Activated CD4-positive, alpha-beta T cell treated with anti-CD3 and anti-CD28 coated beads for 48 hours (primary cell): ENCODE data around the gene TRMT6.

Source experiments
- DNase-seq: peaks from one replicate; pipeline ENCODE4 v3.0.0-alpha.2; 2020

Gene TRMT6, protein sequence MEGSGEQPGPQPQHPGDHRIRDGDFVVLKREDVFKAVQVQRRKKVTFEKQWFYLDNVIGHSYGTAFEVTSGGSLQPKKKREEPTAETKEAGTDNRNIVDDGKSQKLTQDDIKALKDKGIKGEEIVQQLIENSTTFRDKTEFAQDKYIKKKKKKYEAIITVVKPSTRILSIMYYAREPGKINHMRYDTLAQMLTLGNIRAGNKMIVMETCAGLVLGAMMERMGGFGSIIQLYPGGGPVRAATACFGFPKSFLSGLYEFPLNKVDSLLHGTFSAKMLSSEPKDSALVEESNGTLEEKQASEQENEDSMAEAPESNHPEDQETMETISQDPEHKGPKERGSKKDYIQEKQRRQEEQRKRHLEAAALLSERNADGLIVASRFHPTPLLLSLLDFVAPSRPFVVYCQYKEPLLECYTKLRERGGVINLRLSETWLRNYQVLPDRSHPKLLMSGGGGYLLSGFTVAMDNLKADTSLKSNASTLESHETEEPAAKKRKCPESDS

DNA sequence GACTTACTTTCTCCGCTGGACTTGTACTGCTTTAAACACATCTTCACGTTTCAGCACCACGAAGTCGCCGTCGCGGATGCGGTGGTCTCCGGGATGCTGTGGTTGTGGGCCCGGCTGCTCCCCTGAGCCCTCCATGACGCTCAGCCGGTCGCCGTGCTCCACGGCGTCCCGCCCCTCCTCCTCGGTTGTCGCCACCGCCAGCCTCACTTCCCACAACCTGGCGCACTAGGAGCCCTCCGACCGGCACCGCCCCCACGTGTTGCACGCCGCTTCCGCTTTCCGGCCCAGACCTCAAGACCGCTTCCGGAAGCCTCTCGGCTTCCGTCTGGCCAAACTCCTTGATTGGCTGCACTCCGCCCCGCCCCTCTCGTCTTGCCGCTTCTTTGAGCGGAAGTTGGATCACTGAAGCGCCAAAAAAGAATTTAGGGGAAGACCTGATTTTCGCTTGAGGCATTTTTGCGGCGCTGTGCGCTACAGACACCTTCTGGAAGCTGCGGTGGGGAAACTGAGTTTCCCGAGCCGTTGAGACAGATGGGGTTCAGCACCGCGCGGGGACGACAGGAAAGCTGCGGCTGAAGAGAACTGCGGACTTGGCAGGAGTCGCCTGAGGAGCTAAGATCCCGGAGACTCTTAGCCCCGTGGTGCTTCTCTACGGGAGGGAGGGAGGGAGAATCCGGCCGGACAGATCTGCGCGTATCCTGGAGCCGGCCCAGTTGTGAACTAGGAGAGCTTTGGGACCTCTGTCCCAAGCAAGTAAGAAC, at the start of gene TRMT6, which contains the start of gene MCM8:
TSS of gene TRMT6 (minus strand) at position 263 of the 761 bp plus-strand sequence. CDS start at position 135, 128 bp downstream.
TSS of gene MCM8 (plus strand) at position 382 of the 761 bp plus-strand sequence. CDS start 1,364 bp downstream, outside the sequence.
- DNase-seq: peak; percentile 98

DNA sequence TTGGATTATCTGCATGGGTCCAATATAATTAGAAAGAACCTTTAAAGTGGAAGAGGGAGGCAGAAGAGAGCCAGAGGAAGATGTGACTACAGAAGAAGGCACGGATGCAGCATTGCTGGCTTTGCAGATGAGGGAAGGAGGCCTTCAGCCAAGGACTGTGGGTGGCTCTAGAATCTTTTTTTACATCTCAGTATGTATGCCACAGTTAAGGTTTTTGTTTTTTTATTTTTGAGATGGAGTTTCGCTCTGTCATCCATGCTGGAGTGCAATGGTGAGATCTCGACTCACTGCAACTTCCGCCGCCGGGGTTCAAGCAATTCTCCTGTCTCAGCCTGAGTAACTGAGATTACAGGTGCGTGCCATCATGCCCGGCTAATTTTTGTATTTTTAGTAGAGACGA, 49.5 kb upstream of the TRMT6 start:
- no peak for DNase-seq

DNA sequence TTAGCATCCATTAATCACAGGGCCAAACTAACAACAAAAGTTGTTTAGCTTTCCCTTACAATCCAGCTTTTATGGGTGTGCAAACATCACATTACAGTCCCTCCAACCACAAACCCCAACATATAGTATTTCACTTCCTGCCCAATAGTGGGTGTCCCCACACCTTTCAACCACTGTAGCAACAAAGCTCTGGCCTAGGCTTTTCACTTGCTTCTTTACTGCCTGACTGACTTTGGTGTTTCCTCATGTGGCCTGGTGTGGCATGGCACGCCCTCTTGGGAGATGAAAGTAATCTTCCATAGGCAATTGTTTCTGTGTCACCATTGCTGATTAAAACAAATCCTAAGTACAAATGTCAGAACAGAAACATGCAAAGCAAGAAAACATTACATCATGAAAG, 46.4 kb upstream of the TRMT6 start:
- DNase-seq: peak; percentile 36

DNA sequence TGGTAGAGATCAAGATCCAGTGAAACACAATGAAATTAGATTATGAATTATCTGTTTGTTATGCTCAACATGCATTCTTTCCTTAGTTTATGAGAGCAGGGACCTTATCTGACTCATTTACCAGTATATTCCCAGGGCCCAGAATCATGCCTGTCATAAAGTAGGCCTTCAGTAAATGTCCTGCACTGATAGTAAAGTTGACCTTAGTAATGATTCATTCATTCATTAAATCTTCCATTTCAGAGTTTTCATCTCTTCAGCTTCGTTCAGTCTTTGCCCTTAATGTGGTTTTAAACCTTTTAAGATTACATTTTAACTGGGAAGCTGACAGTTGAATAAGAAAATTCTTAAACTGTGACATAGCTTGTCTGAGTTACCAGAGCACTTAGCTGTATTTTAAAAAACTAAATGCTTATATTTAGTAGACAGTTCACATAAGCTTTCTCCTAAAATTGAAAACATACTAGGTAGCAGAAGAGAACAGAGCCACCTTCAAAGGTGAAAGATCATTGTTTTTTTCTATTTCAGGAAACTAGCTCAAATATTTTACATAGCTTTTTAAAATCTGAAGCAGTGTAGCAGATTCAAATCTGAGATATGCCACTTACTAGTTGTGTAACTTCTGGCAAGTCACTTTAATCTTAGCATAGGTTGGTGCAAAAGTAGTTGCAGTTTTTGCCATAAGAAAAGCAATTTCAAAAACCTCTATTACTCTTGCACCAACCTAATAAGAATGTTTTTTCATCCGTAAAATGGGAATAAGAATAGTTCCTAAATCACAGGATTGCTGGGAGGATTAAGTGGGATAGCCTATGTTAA, 41.5 kb upstream of the TRMT6 start:
- DNase-seq: no peak

DNA sequence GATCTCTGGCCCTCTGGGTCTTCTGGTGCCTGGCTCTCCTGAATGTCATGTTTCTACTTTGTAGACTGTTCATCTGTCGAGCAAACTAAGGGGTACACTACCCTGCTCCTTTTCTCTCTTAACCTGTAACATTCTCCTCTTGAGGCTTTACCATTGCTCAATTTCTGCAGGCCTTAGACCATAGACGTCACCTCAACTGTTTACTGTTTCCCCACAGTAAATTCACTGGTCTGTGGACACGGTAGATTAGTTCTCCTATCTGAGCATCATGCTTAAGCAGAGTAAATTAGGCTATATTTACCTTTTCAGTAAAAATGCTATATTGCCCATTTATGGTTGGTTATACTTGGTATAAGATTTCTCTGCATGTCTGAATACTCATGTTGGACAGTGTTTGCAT, 40.6 kb upstream of the TRMT6 start:
- no peak for DNase-seq

DNA sequence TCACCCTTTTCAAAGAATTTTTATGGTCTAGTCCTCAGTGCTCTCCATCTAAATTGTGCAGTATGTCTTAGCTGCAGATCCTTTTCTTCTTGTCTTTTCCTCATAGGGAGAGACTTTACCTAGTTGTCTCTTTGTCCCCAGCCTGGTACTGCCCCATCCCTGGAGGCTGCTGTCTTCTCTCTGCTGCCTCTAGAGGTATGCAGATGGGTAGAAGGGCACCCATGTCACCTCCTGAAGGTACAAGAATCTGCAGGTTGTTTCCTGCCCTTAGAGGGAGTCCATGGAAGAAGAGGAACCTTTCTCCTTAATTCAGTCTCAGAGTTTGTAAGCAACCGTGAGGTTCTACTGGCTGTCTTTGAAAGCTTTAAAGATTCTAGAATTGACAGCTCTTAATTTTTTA, 39.2 kb upstream of the TRMT6 start:
- DNase-seq: no peak

DNA sequence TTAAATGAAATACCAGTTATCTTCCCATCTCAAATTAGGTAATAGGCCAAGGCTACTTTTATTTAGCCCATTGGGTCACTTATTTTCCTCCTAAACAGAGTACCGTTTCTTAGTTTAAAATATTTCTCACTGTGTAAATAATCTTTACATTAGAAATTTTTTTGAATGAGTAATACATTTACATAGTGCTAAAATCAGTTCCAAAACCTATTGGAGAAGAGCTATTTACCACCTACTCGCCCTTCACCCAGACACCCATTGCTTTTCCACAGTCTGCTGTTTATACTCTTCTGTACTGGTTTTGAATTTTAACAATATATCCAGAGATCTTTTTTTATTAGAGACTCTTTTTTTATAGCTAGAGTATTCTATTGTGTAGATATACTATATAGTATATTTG, 37.0 kb upstream of the TRMT6 start:
- DNase-seq: no peak

DNA sequence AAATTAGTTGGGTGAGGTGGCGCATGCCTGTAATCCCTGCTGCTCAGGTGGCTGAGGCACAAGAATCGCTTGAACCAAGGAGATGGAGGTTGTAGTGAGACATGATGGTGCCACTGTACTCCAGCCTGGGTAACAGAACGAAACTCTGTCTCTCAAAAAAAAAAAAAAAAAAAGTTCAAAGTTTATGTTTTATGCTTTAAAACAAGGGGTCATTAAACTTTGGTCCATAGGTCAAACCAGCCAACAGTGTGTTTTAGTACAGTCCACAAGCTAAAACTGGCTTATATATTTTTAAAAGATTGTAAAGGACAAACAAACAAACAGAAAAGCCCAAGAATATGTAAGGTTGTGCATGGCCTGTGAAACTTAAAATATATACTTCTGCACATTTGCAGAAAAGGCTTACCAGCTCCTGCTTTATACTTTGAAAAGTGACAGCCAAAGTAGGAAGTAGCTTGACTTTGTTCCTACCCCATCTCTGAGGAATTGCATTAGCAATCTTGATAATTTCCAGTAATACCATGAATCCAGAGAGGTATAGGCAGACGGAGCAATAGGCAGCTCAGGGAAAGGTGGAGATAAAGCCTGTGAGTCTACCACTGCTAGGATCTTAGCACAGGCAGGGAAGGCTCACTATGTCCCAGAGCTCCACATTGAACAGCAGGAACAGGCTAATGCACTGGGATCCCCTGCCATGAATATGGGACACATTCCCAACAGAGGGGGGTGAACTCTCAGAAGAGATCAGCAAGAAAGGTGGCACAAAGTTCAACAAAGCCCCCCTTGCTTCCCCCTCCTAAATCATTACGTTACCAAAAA, 30.6 kb upstream of the TRMT6 start:
- DNase-seq: no peak

DNA sequence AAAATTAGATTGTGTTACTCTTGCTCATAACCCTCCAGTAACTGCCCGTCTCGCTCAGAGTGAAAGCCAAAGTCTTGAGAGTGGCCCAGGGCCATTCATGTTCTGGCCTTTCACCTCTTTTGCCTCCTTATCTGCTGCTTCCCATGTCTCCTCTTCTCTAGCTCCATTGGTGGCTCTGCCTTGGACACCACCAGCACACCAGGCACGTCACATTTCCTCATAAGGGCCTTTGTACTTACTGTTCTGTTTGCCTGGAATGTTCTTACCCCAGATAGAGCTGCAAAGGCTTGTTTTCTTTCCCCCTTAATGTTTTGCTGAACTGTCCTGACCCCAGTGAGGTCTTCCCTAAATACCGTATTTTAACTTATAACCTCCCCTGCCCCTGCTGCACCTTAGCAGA, 29.5 kb upstream of the TRMT6 start:
- DNase-seq: no peak

DNA sequence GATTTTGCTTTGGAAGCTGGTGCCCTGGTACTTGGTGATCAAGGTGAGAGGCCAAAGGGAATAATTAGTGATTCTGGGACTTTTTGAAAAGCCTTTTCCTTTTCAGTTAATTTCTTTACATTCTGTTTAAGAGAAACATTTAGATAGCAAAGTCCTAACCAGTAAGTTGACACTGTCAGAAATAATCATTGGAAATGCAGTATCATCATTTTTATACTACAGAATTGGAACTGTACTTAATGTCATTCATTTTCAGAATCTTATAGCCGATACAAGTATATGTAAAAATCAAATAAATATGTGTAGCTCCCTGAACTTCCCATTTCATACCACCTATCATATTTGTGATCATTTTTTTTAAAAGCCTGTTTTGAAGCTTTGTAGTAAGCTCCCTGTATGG, 27.6 kb upstream of the TRMT6 start:
- DNase-seq: no peak

DNA sequence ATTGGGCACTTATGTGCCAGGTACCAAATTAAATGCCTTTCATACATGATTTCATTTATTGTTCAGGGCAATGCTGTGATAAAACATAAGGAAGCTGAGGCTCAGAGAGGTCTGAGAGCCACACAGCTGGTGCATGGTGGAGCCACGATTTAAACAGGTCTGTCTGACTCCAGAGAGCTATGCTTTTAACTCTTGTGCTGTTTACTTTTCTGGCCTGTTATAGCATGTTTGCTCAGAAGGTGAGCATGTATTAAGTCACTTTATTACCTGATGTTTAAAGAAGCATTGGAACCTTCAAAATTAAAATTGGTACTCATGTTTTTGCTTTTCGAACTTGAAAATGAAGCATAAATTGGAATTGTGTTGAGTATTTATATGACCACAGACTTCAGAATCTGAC, 26.9 kb upstream of the TRMT6 start:
- DNase-seq: no peak

DNA sequence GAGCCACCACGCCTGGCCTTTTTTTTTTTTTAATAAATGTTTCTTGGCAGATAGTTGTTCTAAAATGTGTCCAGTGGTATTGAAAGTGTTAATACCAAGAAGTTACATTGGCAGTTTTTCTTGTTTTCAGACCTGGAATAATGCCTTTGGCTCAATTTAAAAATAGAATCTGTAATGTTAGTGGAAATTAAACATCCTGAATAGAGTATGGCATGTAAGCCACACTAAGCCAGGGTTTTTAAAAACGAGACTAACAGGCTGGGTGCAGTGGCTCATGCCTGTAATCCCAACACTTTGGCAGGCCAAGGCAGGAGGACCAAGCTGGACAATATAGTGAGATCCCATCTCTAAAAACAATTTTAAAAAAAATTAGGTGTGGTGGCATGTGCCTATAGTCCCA, 25.4 kb upstream of the TRMT6 start:
- DNase-seq: no peak

DNA sequence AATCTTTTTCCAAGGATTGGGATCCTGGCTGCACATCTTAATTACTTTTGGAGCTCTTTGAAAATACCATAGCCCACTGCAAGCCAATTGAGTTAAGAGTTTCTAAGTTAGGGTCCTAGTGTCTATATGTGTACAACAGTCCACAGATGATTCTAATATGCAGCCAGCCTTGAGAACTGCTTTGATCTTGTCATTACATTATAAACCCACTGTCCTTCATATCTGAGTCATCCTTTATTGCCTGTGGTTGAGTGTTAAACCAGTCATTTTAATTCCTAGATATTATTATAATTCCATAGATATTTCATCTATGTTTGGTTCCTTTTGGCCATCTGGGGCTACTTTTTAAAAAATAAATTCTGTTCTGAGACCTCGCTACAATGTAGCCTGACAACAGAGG, 24.2 kb upstream of the TRMT6 start:
- DNase-seq: no peak

DNA sequence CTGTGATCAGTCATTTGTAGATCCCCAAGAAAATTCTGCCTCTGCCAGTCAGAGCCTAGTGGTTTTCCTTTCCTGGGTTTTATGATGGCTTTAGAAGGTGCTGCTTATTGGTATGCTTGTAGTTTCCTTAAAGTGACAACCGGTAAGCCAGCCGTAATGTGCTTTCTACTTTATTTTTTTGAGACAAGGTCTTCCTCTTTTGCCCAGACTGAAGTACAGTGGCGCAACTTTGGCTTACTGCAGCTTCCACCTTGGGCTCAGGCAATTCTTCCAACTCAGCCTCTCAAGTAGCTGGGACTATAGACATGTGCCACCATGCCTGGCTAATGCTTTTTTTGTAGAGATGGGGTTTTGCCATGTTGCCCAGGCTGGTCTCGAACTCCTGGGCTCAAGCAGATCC, 23.6 kb upstream of the TRMT6 start:
- no peak for DNase-seq

DNA sequence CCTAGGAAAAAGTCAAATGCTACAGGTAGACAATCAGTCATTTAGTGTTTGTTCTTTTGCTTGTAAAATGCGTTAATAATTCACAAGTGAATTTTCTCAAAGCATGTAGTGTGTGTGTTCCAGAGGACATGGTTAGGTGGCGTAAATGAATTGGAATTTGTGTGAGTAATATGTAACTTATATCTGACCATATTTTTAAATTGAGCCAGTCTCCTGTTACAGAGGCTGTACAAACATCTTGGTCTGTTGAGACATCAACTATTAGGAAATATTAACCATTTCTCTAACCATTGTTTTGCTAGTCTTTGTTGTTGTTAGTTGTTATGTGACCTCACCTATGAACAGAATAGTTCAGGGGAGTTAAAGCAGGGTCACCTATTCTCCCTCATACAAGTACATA, 22.8 kb upstream of the TRMT6 start:
- no peak for DNase-seq

DNA sequence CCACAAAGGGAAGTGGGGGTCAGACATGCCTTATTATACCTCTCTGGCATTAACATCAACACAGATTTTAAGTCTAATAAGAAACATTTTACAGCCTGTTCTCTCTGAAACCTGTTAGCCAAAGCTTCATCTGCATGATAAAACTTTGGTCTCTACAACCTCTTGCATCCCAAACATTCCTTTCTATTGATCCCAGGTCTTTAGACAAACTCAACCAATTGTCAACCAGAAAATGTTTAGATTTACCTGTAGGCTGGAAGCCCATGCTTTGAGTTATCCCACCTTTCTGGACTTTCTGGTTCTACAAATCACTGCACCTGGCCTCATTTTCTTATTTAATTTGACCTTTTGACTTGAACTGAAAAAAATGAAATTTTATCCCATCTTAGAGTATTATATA, 20.9 kb upstream of the TRMT6 start:
- DNase-seq: no peak

DNA sequence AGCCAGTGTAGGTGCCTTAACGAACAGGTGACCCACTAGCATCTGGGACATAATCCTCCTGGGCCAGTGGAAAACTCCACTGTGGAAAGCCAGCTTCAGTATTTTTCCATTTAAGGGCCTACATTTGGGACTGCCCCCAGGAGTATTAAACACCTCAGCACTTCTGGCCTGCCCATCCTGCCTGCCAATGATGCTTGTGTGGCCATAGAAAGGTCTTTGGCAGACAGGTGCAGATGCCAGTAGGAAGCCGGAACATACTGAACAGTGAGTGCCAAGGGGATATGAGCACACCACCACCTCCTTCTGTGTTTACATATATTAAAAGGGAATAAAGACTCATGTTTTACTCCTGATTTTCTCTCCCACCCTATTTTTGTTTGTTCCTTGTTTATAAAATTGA, 20.0 kb upstream of the TRMT6 start:
- no peak for DNase-seq

DNA sequence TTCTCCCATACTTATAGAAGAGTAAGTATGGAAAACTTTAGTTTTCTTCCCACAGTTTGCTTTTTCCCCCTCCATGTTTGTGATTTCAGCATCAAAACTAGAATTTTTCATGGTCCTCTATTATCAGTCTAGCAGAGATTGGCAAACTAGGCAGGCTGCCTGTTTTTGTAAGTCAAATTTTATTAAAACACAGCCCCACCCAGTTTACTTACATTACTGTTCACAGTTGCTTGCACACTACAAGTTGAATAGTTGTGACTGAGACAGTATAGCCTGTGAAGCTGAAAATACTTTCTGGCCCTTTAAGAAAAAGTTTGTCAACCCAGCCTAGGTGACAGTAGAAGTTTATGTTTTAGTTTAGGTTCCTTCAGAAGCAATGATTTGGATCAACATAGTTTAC, 19.6 kb upstream of the TRMT6 start:
- DNase-seq: no peak

DNA sequence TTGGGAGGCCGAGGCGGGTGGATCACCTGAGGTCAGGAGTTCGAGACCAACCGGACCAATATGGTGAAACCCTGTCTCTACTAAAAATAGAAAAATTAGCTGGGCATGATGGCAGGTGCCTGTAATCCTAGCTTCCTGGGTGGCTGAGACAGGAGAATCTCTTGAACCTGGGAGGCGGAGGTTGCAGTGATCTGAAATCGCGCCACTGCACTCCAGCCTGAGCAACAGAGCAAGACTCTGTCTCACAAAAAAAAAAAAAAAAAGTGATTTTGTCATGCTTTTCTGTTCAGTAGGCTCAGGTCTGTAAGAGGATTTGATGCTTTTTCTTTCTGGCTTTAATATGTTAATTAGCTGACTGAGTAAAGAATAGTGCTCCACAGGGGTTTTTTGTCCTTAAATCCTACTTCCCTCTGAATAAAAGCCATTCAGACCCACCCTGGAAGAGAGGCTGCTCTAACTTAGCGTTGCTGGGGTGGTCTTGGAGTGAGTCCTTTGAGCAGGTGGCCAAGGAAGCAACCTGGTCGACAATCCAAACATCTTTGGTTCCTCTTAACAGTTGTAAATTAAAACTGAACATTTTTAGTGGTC, 19.1 kb upstream of the TRMT6 start:
- DNase-seq: no peak

DNA sequence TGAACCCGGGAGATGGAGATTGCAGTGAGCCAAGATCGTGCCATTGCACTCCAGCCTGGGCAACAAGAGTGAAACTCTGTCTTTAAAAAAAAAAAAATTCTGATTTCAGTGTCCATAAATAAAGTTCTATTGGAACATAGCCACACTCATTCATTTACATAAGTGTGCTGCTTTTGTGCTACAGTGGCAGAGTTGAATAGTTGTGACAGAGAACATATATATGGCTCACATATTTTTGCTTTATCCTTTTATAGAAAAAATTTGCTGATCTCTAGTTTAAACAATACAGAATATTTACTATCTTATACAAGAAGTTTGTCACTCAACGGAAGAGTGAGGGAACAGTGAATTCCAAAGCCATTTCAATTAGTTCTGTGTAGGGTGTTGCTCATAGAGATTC, 18.1 kb upstream of the TRMT6 start:
- no peak for DNase-seq

DNA sequence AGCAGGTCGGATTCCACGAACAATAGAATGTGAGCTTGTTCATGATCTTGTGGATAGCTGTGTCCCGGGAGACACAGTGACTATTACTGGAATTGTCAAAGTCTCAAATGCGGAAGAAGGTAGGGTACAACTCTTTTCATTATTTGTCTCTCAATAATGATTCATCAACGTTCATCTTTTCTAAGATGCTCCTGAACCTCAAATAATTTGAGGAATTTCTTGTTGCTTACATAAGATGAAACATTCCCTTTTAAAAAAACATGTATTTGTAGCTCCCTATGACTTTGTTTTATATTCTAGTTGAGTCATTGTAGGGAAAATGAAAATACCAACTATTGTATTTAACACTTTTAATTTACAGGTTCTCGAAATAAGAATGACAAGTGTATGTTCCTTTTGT, 17.1 kb upstream of the TRMT6 start:
- DNase-seq: no peak

DNA sequence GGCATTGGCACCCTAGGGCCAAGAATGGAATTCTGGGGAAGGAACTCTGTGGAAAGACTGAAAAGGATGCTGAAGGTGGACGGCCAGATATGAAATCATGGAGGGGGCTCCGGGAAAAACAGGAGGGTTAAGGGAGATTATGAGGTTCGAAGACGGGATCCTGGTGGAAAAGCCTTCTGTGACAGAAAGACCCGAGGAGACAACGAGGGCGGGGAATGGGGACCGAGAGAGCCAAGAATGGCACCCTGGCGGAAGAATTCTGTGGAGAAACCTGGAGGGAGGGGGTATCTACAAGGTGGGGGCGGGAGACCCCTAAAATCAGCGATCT, 426 bp downstream of the TRMT6 start:
- no peak for DNase-seq
